Upper lobe of right lung (tissue), 1 donor: Measurements from ENCODE around the gene EPB41L3. TPM values are rescaled to one million over a fixed set of nuclear protein-coding genes. Genes with fewer than 3 reads are reported as not detected.
"Not testable (repeated sequence)": the region's sequence is repeated elsewhere in the genome, so short reads cannot be mapped to it uniquely, and the experiment has no call there.

Experiments used
- ATAC-seq: fragments of 200-7000 bp; cut with Tn5 transposase; one replicate; pipeline ENCODE4 v1.9.1; 2020; ENCODE audit warnings: mild to moderate bottlenecking, moderate library complexity
- DNase-seq: peaks from one replicate; pipeline ENCODE4 v3.0.0-alpha.2; 2020
- H3K27ac ChIP-seq: fragments of 200-600 bp; one replicate; pipeline ENCODE4 v1.8.0; 2022
- H3K27me3 ChIP-seq: fragments of 200-600 bp; one replicate; pipeline ENCODE4 v1.8.0; 2022; ENCODE audit warnings: mild to moderate bottlenecking
- H3K36me3 ChIP-seq: fragments of 200-600 bp; one replicate; pipeline ENCODE4 v1.8.0; 2022
- H3K4me1 ChIP-seq: fragments of 200-600 bp; one replicate; pipeline ENCODE4 v1.8.0; 2022
- H3K4me3 ChIP-seq: fragments of 200-600 bp; one replicate; pipeline ENCODE4 v1.8.0; 2022; ENCODE audit warnings: mild to moderate bottlenecking
- H3K9me3 ChIP-seq: fragments of 200-600 bp; one replicate; pipeline ENCODE4 v1.8.0; 2022
- intact Hi-C: fragments of 100-400 bp; cut with DNase I; formaldehyde crosslinking; loops from one replicate; pipeline ENCODE4 v1.11.0; 2022
- total RNA-seq: library from RNA; stranded (reverse); fragmentation: NEBNext Ultra II Directional; extraction: Animal tissue kit (Norgen Biotek cat#: 25700); gene quantifications from one replicate; pipeline ENCODE4 v1.2.1, GENCODE V29; 2021
- TF ChIP-seq, protein P1 (sequence below): fragments of 200-600 bp; IDR thresholded peaks from one replicate; pipeline ENCODE4 v1.8.0; 2022; ENCODE audit warnings: antibody characterized with exemption
- donor health status: DM: no; HTN: yes; CAD: no; lungs with severe emphysema.

Gene EPB41L3
- total RNA-seq, 1 donor from 2014 or later = 68.9 TPM

DNA sequence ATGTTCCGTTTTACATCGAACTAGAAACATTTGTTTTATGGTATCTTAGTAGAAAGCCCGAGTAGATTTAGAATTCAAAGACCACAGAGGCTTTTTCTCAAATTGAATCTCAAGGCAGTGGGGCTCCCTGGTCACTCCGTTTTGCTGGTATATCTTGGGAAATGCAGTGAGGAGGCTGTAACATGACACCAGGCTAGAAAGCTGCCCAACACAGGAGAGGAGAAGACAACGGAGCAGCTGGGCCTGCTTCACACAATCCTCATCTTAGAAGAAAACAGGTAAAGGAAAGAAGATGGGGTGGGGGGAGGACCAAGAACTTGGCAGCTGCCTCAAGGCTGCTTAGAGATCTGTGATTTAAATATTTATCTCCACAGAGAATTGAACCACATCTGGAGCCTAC lies 38.3 kb upstream of the EPB41L3 start:
- no peak for DNase-seq
- intact Hi-C loops = no loop called here
- TF ChIP-seq, protein P1, sequence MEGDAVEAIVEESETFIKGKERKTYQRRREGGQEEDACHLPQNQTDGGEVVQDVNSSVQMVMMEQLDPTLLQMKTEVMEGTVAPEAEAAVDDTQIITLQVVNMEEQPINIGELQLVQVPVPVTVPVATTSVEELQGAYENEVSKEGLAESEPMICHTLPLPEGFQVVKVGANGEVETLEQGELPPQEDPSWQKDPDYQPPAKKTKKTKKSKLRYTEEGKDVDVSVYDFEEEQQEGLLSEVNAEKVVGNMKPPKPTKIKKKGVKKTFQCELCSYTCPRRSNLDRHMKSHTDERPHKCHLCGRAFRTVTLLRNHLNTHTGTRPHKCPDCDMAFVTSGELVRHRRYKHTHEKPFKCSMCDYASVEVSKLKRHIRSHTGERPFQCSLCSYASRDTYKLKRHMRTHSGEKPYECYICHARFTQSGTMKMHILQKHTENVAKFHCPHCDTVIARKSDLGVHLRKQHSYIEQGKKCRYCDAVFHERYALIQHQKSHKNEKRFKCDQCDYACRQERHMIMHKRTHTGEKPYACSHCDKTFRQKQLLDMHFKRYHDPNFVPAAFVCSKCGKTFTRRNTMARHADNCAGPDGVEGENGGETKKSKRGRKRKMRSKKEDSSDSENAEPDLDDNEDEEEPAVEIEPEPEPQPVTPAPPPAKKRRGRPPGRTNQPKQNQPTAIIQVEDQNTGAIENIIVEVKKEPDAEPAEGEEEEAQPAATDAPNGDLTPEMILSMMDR = no peak
- no peak overlapping the region for H3K4me3 ChIP-seq
- no peak overlapping the region for H3K27ac ChIP-seq
- ATAC-seq = no peak
- no peaks in the 10 kb centered on the region for H3K36me3 ChIP-seq
- no peaks in the 10 kb centered on the region for H3K27me3 ChIP-seq
- peaks cover 9% of the 10 kb centered on the region for H3K4me1 ChIP-seq
- no peaks in the 10 kb centered on the region for H3K9me3 ChIP-seq

DNA sequence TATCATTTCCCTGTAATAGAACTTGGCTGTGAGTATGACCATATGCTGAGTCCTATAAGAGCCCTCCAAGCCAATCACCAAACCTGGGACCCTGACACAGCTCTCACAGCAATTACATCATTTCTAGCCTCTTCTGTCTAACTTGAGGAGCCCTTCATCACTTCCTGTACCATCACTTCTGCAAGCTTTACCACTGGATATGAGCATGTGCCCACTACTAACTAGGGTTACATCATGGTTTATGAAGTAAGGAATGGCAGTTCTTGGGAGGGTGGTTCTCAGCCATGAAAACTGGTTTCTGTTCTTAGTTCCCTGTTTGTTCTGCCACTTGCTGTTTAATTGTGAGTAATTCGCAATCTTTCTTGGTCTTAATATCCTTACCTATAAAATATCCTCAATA lies 31.0 kb upstream of the EPB41L3 start:
- H3K36me3 ChIP-seq = no peaks in the 10 kb centered on the region
- H3K27ac ChIP-seq = no peak overlapping the region
- intact Hi-C loops = no loop called here
- no peak overlapping the region for H3K4me3 ChIP-seq
- DNase-seq = no peak
- H3K9me3 ChIP-seq = no peaks in the 10 kb centered on the region
- peak; percentile 88 for ATAC-seq
- H3K4me1 ChIP-seq = no peaks in the 10 kb centered on the region
- TF ChIP-seq, protein P1 = no peak
- no peaks in the 10 kb centered on the region for H3K27me3 ChIP-seq

DNA sequence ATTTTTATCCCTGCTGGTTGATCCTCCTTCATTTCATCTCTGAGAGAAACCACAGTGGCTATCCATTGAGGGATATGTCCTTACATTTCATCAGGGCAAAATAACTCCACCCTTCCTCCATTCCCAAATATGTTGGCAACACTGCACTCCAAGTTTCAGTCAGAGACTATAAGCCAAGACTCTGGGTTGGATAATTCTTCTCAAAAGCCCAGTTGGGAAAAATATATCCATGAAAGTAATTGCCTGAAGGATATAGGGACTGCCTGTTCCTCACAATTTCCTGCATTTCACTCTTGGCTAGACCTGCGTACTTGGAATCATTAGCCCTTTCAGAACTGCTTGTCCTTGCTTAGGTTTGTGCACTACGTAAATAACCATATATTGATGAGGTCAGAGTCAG lies 27.9 kb upstream of the EPB41L3 start:
- Histone ChIP-seq H3K27me3 (no peaks in the 10 kb centered on the region), H3K4me3 (no peak overlapping the region), H3K4me1 (no peaks in the 10 kb centered on the region), H3K36me3 (no peaks in the 10 kb centered on the region), H3K27ac (no peak overlapping the region), H3K9me3 (no peaks in the 10 kb centered on the region)
- intact Hi-C loops = no loop called here
- DNase-seq (no peak), ATAC-seq (no peak)
- TF ChIP-seq, protein P1 = no peak

DNA sequence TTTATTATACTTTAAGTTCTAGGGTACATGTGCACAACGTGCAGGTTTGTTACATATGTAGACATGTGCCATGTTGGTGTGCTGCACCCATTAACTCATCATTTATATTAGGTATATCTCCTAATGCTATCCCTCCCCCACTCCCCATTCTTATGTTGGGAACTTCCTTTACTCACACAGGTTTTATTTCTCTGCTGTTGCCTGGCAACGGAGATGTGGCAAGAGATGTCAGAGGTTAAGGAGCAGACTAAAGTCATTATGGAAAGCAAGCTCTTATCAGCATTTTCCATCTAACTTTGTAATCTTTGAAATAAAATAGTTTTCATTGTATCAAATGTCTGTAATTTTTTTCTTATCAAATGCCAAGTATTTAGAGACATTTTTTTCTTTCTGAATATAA lies 26.8 kb upstream of the EPB41L3 start:
- H3K27ac ChIP-seq, intact Hi-C loops, H3K36me3 ChIP-seq, H3K4me3 ChIP-seq, DNase-seq, H3K9me3 ChIP-seq, H3K27me3 ChIP-seq, H3K4me1 ChIP-seq: not testable (repeated sequence)
- ATAC-seq = peak; percentile 75

DNA sequence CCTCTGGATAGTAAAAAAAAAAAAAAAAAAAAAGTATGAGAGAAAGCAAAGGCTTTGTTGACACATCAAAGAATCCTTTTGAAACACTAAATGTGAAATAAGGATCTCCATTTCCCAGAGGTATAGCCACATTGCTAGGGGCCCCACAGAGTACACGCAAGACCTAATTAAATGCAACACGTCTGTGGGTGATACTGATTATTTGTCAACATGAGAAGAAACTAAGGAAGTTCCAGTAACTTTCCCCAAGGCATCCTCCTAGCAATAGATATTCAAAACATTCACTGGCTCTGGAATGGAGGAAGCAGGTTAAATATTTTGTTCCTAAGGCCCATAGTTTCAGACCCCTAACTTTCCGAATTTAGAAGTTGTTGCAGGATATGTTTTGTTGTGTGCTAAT lies 24.6 kb upstream of the EPB41L3 start:
- ATAC-seq = peak; percentile 49
- no peaks in the 10 kb centered on the region for H3K36me3 ChIP-seq
- H3K4me3 ChIP-seq = no peak overlapping the region
- DNase-seq = no peak
- H3K27me3 ChIP-seq = no peaks in the 10 kb centered on the region
- no peaks in the 10 kb centered on the region for H3K4me1 ChIP-seq
- intact Hi-C loops = no loop called here
- H3K27ac ChIP-seq = no peak overlapping the region
- no peaks in the 10 kb centered on the region for H3K9me3 ChIP-seq
- TF ChIP-seq, protein P1 = no peak

DNA sequence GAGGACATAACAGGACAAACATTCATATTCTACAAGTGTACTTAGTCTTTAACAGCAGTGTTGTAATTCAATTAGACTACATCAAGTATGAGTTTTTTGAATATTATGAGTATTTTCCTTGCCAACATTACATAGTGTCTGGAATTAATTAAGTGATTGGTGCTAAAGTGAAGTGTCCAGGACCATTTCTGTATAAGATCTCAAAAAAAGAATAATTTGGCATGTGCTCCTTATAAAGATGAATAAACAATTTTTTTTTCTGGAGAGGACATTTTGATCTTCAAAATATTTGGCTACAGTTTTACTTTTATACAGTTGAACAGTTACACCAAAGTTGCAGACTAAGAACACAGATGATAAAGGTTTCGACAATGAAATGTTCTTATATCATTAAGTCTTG lies 15.1 kb upstream of the EPB41L3 start:
- H3K9me3 ChIP-seq = no peaks in the 10 kb centered on the region
- H3K27me3 ChIP-seq = no peaks in the 10 kb centered on the region
- H3K4me1 ChIP-seq = peaks cover 3% of the 10 kb centered on the region
- TF ChIP-seq, protein P1 = no peak
- ATAC-seq = no peak
- H3K4me3 ChIP-seq = no peak overlapping the region
- H3K36me3 ChIP-seq = no peaks in the 10 kb centered on the region
- DNase-seq = no peak
- H3K27ac ChIP-seq = no peak overlapping the region
- intact Hi-C loops = no loop called here
